GM18858 (cell line): ENCODE measurements around the gene WDR86.

Experiments
- ATAC-seq: cut with Tn5 transposase; IDR thresholded peaks from one replicate; pipeline ENCODE4 v1.9.1; 2021; ENCODE audit not compliant: unreplicated experiment

The WDR86 gene, protein sequence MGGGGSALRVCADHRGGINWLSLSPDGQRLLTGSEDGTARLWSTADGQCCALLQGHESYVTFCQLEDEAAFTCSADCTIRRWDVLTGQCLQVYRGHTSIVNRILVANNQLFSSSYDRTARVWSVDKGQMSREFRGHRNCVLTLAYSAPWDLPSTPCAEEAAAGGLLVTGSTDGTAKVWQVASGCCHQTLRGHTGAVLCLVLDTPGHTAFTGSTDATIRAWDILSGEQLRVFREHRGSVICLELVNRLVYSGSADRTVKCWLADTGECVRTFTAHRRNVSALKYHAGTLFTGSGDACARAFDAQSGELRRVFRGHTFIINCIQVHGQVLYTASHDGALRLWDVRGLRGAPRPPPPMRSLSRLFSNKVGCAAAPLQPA

DNA sequence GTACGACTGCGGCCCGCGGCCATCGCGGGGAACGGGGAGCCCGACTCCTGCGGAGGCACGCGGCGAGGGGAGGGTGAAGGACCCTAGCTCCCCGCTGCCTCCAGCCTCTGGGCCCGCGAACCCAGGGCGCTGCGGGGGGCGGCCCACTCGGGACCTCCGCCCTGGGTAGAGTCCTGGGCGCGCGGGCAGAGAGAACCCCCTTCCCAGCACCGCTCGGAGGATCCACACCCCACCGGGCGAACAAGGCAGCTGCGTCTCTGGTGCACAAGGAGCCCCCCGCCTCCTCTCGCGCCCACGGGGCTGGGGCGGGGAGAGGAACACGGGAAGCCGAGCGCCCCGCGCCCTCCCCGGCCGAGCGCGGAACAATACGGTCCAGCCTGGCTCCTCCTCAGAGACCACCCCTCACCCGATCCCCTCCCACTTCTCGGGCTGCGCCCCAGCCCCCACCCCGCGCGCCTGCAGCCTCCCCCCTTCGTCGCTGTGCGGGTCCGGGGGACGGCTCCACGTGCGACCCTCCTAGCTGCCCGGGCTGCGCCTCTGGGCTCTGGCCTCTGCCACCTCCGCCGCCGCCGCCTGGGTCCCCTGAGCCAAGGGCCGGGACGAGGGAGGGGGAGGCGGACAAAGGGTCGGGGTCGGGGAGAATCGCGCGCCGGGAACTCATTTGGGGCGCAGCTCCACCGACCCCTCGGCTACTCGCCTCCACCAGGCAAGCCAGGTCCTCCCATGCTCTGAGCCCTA is at the start of gene WDR86:
WDR86 (minus strand) TSS at position 372 of the 738 bp plus-strand sequence. CDS start 449 bp downstream, outside the sequence.
- no peak for ATAC-seq

DNA sequence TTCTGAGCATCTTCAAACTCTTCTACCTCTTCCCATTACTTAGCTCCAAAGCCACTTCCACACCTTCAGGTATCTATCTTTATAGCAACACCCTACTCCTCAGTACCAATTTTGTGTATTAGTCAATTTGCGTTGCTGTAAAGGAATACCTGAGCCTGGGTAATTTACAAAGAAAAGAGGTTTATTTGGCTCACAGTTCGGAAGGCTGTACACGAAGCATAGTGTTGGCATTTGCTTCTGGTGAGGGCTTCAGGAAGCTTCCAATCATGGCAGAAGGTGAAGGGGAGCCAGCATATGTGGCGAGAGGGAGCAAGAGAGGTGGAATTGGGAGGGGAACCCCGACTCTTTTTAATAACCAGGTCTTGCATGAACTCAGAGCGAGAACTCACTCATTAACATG is 47.7 kb upstream of the WDR86 start:
- ATAC-seq: no peak

DNA sequence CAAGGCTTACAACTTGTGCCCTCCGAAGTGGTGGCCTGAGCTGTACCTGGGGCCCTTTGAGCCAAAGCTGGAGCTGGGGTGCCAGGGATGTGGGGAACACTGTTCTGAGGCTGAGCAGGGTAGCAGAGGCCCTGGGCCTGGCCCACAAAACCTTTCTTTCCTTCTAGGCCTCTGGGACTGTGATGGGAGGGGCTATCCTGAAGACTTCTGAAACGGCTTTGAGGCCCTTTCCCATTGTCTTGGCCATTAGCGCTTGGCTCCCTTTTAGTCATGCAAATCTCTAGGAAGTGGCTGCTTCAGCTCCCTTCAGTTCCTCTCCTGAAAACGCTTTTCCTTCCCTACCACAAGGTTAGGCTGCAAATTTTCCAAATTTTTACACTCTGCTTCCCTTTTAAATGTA is 46.9 kb upstream of the WDR86 start:
- no peak for ATAC-seq

DNA sequence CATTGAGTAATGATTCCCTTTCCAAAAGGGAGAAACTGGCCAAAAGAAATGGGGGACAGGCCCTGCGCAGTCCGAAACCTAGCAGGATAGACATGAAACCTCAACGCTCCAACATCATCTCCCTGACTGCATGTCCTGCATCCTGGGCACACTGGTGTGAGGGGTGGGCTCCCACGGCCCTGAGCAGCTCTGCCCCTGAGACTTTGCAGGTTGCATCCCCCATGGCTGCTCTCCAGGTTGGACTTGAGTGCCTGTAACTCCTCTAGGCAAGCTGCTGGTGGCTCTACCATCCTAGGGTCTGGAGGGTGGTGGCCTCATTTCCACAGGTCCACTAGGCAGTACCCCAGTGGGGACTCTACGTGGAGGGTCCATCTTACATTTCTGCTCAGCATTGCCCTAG is 46.4 kb upstream of the WDR86 start:
- ATAC-seq: no peak

DNA sequence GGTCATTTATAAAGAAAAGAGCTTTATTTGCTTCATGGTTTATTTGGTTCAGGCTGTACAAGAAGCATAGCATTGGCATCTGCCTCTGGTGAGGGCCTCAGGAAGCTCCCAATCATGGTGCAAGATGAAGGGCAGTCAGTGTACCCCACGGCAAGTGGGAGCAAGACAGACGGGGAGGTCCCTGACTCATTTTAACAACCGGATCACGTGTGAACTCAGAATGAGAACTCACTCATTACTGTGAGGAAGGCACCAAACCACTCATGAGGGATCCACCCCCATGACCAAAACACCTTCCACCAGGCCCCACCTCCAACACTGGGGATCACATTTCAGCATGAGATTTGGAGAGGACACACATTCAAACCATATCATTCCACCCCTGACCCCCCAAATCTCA is 45.9 kb upstream of the WDR86 start:
- ATAC-seq: no peak

DNA sequence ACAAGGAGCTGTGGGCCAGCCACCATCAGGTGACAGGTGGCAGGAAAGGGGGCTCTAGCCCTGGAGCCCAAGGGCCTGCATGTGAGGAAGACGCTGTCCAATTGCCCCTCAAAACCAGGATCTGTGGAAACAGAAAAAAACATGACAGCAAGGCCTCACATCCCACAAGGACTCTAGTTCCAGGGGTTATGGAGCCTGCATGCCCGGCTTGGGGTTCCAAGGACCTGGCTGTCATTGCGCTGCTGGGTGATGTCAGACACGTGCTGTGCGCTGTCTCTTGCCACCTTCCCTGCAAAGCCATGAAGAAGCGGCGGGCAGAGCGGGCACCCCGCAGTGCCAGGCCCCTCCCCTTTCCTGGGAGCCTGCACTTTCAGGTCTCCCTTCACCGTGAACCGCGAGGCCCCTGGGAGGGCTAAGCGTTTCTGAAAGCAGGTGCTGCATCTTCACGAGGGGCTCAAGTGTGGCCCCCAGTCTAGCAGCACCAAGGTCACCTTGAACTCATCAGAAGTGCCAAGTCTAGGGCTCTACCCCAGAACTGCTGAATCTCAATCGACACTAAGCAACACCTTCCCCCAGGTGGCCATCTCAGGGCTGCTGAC is 45.2 kb upstream of the WDR86 start:
- ATAC-seq: no peak

DNA sequence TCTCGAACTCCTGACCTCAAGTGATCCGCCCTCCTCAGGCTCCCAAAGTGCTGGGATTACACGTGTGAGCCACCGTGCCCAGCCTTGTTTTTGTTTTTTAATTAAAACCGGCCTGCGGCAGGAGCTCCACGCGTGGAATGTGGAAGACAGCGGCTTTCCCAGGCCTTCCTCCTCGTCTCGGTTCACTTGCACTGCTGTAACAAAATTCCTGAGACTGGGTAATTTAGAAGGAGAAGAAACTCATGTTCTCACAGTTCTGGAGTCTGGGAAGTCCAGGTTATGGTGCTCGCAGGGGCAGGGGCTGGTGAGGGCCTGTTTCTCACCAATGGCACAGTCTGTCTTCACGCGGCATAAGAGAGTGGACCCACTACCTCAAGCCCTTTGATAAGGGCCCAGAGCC is 44.5 kb upstream of the WDR86 start:
- no peak for ATAC-seq

DNA sequence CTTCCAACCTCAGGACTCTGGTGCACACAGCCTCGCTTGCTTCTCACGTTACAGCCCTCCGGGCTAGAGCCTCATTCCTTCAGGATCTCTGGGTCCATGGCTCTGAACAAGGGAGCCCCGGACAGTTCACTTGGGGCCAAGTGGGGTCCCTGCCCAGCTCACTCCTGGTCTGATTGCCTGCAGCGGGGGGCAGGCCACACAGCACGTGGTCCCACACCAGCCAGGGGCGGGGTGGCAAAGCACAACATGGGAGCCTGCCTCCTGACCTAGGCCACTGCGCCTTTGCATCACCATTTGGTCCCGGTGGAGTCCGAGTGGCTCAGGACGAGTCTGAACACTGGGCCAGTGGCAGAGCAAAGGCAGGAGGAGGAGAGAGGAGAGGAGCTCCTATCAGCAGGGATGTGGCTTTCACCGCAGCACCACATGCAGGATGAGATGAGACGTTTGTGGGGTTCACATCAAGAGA is 43.5 kb upstream of the WDR86 start:
- no peak for ATAC-seq

DNA sequence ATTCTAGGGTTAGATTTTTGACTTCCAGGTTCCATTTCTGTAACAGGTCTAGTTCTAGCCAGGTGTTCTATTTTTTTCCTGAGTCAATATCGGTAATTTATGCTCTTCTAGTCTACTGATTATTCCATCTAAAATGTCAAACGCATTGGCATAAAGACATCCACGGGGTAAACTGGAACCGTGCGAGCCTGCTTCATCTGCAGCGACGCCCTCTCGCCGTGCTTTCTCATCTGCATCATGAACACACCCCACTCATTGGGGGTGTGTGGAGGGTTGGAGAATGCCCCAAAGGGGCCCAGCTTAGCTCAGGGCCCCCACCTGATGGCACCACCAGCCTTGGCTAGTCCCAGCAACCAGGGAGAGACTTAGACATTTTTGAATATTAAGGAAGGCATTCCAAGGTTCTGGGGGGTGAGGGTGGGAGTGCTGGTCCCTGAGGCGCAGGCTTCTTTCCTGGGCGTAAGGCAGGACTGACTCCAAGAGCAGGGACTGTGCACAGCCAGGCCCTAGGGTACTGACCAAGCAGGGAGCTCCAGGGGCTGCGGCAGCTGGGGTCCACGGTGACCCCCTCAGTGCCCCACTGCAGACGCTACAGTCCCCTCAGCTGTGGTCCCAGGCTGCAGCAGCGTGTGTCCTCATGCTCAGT is 43.0 kb upstream of the WDR86 start:
- ATAC-seq: no peak

DNA sequence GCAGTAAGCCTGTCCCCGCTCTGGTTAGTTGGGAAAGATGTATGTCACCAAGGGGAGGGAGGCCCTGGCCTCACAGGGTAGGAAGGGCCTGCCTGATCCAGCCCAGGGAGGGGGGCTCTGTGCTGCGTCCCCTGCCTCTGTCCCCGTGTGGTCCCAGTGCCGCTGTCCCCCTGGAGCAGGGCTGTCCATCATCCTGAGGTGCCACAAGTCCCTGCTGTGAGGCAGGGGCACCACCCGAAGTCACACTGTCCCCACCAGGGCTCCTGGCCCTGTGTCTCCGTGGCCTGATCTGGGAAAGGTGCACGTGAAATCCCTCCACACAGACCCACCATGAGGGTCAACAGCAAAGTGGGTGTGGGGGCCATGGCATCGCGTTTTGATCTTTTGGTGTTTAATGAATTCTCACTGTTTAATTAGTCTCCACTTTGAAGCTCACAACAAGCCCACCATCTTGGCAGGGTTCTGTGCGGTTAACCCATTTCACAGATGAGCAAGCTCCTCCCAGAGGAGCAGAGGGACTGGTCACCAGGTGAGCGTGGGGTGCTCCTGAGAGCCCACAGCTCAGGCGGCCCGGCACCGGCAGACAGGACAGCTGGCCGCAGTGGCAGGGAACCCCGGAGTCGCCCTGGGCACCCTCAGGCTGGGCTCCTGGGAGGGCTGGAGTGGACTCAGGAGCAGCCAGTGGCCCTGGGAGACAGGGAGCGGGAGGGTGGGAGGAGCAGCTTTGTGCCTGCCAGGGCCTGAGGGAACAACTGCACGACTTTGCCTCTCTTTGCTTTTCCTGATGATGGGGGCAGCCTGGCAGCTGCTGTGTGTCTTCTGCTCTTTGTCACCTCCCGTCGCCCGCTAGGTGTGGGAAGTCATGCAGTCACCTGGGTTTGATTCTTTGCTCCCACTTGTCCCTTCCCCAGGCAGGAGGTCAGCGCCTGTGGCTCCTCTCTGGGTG is 42.1 kb upstream of the WDR86 start:
- no peak for ATAC-seq

DNA sequence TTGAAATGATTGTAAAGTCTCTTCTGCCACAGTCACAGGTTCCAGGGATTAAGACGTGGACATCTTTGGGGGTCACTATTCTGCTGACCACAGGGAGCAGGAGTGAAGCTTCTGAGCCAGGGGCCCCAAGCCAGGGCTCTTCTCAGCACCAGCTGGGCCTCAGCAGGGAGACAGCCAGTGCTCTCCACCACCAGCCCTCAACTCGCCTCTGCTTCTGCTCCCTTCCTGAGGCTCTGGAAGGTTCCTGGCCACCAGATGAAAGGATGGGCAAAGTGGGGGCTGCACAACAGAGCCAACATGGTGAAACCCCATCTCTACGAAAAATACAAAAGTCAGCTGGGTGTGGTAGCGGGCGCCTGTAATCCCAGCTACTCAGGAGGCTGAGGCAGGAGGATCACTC is 41.3 kb upstream of the WDR86 start:
- no peak for ATAC-seq

DNA sequence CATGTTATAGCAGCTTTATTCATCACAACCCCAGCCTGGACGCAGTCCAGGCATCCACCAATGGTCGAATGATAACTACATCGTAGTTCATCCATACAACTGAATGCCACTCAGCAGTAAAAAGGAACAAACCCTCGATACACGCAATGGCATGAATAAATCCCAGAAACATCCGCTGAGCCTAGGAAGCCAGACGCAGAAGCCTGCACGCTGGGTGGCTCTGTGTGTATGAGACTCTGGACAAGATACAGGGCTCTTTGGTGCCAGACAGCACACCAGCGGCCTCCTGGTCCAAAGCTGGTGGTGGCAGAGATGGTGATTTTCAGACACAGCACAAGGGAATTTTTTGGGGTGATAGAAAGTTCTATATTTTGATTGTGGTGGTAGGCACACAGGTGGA is 40.2 kb upstream of the WDR86 start:
- ATAC-seq: no peak

DNA sequence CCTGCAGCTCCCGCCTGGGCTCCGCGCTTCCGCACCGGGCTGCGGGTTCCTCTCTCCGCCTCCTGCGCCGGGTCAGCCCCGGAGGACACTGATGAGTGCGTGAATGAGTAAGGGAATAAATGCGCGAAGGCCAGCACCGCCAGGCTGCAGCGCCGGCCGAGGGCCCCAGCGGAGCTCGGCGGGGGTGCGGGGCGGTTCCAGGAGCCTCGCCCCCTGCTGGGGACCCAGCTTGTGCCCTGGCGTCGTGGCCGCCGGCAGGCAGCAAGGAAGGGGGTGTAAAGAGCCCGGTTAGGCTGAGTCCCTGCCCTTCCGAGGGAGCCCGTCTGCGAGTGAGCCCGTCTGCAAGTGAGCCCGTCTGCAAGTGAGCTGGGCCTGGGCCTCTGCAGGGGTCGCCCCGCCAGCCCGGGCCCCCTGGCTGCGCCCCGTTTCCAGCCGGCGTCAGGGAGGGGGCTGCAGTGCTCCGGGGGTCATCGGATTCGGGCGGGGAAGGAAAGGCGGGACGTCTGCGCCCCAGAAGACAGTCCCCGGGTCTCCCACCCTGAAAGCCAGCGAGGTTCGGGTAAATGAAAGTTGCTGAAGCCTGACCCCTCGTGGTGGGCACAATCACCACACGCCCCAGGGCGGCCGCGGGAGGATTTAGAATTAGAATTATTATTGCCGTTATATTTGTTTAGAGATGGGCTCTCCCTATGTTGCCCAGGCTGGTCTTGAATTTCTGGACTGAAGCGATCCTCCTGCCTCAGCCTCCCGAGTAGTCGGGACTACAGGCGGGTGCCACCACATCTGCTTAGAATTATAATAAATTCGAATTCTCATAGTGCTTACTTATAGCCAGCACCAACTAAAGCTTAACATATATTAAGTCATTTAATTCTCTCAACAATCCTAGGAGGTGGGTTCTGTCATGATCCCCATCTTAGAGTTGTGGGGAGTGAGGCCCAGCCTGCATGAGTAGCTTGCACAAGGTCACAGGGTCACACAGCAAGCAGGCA is 38.7 kb upstream of the WDR86 start:
- ATAC-seq: no peak

DNA sequence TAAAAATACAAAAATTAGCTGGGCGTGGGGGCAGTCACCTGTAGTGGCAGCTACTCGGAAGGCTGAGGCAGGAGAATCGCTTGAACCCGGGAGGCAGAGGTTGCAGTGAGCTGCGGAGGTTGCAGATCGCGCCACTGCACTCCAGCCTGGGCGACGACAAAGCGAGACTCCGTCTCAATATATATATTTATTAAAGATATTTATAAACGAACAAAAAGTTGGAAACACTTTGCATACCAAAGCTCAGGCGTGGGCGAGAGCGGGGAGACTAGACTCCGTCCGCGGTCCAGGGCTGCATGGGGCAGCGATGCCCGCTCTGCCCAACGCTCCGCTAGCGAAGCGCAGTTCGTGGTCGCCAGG is 38.0 kb upstream of the WDR86 start:
- no peak for ATAC-seq

DNA sequence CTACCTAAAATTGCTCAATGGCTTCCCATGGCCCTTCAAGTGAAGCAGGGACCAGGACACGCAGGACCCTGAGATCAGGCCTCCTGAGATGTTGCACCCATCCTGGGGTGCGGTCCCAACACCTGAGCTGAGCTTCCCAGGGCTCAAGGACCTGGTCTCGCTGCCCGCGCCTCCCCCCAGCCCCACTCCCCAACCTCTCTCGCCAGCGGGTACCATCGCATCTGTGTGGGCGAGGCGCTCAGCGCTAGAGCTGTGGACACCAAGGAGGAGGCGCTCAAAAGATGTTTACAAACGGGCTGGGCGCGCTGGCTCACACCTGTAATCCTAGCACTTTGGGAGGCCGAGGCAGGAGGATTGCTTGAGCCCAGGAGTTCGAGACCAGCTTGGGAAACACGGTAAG is 37.5 kb upstream of the WDR86 start:
- no peak for ATAC-seq

DNA sequence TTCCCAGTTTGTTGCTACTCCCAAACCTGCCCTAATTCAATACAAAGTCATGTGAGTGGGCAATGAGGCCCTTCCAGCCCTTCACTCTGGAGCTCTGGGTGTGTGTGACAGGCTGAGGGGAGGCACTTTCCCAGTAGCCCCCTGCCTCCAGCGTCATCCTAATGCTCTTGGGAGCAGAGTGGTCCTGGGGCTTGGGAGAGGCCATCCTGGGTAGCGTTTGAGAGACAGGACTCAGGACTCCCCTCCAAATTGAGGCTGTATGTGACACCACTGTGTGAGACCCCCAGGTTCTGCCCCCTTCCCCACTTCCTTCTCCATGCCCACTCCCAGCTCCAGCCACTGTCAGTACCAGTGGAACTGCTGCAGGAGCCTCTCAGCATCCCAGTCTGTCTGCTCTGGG is 36.6 kb upstream of the WDR86 start:
- ATAC-seq: no peak

DNA sequence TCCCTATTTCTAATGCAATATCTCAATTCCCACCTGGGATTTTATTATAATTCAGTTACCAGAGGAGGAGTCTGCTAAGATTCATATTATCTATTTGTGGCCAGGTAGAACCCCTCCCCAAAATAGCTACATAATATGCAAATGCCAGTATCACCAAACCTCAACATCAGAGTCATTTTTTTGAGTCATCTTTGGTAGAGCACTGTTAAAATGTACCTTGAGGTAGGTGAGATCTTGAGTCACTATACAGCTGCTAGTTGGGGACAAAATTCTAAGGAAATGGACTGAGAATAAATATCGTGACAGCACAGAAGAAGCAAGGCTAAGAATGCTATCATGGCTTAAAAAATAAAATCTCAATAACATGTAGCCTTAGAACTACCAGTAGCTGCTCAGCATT is 34.8 kb upstream of the WDR86 start:
- ATAC-seq: no peak

DNA sequence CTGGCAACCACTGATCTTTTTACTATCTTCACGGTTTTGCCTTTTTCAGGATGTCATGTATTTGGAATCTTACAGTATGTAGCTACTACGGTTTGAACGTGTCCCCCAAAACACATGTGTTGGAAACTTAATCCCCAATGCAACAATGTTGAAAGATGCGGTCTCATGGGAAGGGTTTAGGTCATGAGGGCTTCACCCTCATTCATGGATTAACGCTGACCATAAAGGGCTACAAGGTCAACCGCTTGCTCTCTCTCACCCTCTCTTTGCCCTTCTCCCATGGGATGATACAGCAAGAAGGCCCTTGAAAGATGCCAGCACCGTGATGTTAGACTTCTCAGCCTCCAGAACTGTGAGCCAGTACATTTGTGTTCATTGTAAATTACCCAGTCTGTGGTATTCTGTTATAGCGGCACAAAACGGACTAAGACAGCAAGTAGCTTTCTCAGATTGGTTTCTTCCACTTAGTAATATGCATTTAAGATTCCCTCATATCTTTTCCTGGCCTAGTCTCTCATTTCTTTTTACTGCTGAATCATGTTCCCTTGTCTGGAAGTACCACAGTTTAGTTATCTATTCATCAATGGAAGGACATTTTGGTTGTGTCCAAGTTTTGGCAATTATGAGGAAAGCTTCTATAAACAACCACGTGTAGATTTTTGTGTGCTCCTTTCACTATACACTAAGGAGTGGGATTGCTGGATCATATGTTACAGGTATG is 33.1 kb upstream of the WDR86 start:
- ATAC-seq: no peak
